NT2/D1 (cell line): ENCODE results near the gene FCN1.

Source experiments
- DNase-seq: peaks from one replicate; pipeline ENCODE4 v3.0.0-alpha.2; 2011; ENCODE audit warnings: low read depth, low spot score
- H3K27me3 ChIP-seq: 2 replicates; pipeline ENCODE4 v1.6.0; 2011; ENCODE audit warnings: mild to moderate bottlenecking; ENCODE audit not compliant: insufficient read length, insufficient read depth
- H3K36me3 ChIP-seq: 2 replicates; pipeline ENCODE4 v1.6.1; 2011; ENCODE audit warnings: mild to moderate bottlenecking, low read length, mixed read lengths; ENCODE audit not compliant: insufficient read depth, insufficient read length
- H3K4me1 ChIP-seq: 2 replicates; pipeline ENCODE4 v1.5.1; 2011; ENCODE audit not compliant: insufficient read depth, insufficient read length
- H3K4me3 ChIP-seq: 2 replicates; pipeline ENCODE4 v1.5.1; 2011; ENCODE audit warnings: low read depth; ENCODE audit not compliant: insufficient read length
- H3K9ac ChIP-seq: 2 replicates; pipeline ENCODE4 v1.6.0; 2011; ENCODE audit warnings: low read depth; ENCODE audit not compliant: insufficient read length
- H3K9me3 ChIP-seq: 2 replicates; pipeline ENCODE4 v1.5.1; 2011; ENCODE audit warnings: mild to moderate bottlenecking, low read length; ENCODE audit not compliant: insufficient read depth
- SUZ12 ChIP-seq: IDR thresholded peaks from 2 replicates; pipeline ENCODE4 v1.6.1; 2011; ENCODE audit not compliant: insufficient read length, insufficient read depth; ENCODE audit errors: extremely low read depth
- YY1 ChIP-seq: IDR thresholded peaks from 2 replicates; pipeline ENCODE4 v1.6.1; 2011; ENCODE audit not compliant: insufficient read length, insufficient read depth
- ZNF274 ChIP-seq: IDR thresholded peaks from 2 replicates; pipeline ENCODE4 v1.6.1; 2011; ENCODE audit warnings: mild to moderate bottlenecking, low read depth, low read length

Gene FCN1

GRCh38 chr9:134951461-134951860 lies 33.7 kb upstream of the FCN1 start:
- TF ChIP-seq SUZ12 (no peak), ZNF274 (no peak)
- no peak for DNase-seq
- H3K4me1 ChIP-seq: no peaks in the 10 kb centered on the region
- H3K27me3 ChIP-seq: no peaks in the 10 kb centered on the region
- H3K9me3 ChIP-seq: no peaks in the 10 kb centered on the region
- no peaks in the 10 kb centered on the region for H3K36me3 ChIP-seq
- no peak overlapping the region for H3K4me3 ChIP-seq
- H3K9ac ChIP-seq: no peak overlapping the region

DNA sequence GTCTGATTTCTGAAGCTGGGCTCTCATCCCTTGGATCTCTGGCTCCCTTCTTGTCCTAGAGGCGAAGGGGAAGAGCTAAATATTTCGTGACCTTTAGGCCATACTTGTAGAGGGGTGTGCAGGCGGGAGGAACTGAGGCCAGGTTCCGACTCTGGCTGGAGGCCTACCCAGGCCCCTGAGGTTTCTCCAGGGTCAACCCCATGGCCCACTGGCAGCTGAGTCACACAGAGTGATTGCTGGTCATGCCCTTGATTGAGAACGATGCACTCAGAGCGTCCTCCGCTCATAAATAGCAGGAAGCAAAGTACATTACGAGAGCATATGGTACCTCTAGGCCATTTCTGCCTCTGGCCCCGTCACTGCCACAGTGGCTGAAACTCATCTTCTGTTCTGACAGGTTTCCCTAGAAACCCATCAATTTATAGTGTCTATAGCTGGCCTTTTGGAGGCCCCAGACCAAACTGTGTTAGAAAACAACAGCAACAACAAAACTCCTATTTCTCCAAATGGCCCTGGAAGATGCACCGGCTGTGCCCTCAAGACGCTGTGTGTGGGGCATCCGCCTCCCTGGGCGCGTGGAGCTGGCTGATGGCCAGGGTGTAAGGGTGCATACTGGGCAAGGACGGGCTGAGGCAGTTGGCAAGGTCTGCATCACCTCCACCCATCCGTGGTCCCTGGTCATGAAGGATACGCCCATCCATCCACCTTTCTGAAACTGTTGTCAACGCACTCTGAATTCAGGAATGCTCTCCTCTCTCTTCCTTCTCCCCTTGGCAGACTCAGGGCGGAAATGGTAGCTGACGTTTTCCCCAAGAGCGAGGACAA lies 32.9 kb upstream of the FCN1 start:
- TF ChIP-seq YY1 (no peak), SUZ12 (no peak), ZNF274 (no peak)
- H3K36me3 ChIP-seq: no peaks in the 10 kb centered on the region
- no peaks in the 10 kb centered on the region for H3K27me3 ChIP-seq
- no peak overlapping the region for H3K9ac ChIP-seq
- H3K9me3 ChIP-seq: no peaks in the 10 kb centered on the region
- no peaks in the 10 kb centered on the region for H3K4me1 ChIP-seq
- H3K4me3 ChIP-seq: no peak overlapping the region
- no peak for DNase-seq

DNA sequence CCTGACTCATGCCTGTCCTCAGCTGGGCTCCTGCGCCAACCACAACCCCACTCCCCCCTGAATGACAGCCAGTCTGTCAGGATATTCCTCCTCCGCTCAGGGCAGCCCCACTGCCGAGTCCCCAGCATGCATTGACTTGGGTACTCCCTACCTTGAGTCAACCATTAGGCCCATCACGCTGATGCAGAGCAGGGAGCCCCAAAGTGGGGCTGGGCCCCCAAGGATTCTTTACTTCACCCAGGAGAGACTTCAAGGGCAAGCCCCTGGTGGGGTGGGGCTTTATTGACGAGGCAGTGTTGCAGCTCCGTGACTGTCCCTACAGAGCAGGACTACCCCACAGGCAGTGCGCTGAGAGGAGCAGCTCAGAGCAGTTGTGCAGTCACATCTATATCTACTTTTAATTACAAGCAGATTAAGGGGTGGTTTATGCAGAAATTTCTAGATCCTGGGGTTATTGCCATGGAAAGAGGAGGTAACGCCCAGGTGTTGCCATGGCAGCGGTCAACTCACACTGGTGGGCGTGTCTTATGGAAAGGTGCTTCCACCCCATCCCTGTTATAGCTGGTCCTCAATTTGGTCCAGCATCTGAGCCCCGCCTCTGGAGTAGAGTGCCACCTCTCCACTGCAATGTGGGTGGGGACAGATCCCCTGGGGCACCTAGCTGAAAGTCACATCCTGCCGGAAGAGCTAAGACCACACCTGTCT lies 32.1 kb upstream of the FCN1 start:
- Histone ChIP-seq H3K9ac (no peak overlapping the region), H3K4me1 (peaks cover 3% of the 10 kb centered on the region), H3K4me3 (no peak overlapping the region), H3K36me3 (no peaks in the 10 kb centered on the region), H3K9me3 (no peaks in the 10 kb centered on the region), H3K27me3 (no peaks in the 10 kb centered on the region)
- TF ChIP-seq ZNF274 (no peak), SUZ12 (no peak), YY1 (no peak)
- DNase-seq: no peak

GRCh38 chr9:134948149-134948548 lies 30.4 kb upstream of the FCN1 start:
- DNase-seq: no peak
- Histone ChIP-seq H3K9ac (no peak overlapping the region), H3K27me3 (peaks cover 11% of the 10 kb centered on the region), H3K36me3 (no peaks in the 10 kb centered on the region), H3K4me1 (peaks cover 9% of the 10 kb centered on the region), H3K9me3 (no peaks in the 10 kb centered on the region), H3K4me3 (no peak overlapping the region)
- TF ChIP-seq ZNF274: no peak
- TF ChIP-seq YY1: no peak
- no peak for TF ChIP-seq SUZ12

DNA sequence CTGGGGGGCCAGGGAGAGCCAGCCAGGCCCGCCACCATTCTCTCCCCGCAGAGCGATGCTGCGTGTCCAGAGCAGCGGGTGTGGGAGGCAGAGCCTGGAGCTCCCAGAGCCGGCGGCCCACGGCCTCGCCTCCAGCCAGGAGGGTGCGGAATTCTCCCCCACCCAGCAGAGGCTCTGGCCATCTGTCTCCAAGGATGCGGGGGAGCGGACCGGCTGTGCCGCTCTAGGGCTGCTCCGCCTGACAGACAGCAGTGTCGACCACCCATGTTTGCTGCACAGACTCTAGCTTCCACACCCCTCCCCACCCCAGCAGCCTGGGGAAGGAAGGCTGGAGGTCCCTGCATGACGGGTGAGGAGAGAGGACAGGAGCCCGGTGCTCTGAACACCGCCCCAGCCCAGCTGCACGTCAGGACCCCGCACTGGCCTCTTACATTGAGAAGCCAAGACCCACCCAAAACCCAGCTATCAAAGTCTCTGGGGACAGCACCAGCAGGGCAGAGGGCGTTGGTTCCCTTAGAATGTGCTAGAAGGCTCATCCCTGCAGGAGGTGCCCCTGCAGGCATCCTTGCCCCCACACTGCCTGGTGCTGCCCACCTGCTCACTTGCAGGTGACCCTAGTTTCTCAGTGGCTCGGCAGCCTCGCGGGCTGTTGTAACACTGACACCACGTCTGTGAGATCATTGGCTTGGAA lies 29.7 kb upstream of the FCN1 start:
- Histone ChIP-seq H3K4me3 (no peak overlapping the region), H3K27me3 (peaks cover 11% of the 10 kb centered on the region), H3K4me1 (peaks cover 9% of the 10 kb centered on the region), H3K9ac (no peak overlapping the region), H3K9me3 (no peaks in the 10 kb centered on the region), H3K36me3 (no peaks in the 10 kb centered on the region)
- DNase-seq: no peak
- TF ChIP-seq ZNF274 (no peak), SUZ12 (no peak), YY1 (no peak)

DNA sequence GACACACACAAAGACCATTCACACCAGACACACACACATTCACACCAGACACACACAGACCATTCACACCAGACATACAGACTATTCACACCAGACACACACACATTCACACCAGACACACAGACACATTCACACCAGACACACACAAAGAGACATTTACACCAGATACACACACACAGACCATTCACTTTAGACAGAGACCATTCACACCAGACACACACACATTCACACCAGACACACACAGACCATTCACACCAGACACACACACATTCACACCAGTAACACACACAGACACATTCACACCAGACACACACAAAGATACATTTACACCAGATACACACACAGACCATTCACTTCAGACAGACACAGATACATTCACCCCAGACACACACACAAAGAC lies 29.0 kb upstream of the FCN1 start:
- Histone ChIP-seq H3K9ac (no peak overlapping the region), H3K36me3 (no peaks in the 10 kb centered on the region), H3K27me3 (peaks cover 11% of the 10 kb centered on the region), H3K9me3 (no peaks in the 10 kb centered on the region), H3K4me1 (peaks cover 9% of the 10 kb centered on the region), H3K4me3 (no peak overlapping the region)
- TF ChIP-seq SUZ12: no peak
- no peak for TF ChIP-seq YY1
- TF ChIP-seq ZNF274: no peak
- DNase-seq: no peak

DNA sequence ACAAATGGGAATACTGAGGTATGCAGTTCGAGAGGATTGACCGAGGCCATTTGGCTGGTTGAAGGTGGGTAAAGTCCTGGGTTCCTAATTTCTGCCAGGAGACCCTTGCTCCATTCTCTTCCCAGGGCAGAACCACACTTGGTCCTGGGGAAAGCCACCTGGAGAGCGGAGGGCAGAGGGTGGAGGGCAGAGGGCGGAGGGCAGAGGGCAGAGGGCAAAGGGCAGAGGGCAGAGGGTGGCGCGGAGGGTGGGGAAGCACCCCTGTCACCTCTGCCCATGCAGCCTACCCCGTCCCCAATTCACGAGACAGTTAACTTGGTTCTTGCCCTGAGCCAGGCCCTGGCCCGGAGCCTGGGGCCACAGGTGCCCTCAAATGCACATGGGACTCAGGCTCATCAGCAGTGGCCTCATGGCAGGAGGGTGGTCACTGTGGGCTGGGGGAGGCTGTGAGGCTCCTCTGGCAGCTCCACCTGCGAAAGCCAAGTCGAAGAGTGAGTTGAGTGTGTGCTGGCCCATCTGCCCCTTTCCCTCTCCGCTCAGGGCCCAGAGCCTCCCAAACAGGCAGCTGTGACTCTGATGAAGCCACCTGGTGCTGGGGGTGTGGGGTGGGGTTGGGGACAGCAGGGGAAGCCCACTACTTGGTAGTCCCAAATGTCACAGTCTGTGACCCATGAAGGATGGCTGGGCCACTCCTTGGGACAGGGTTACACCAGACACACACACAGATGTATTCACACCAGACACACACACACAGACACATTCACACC lies 28.0 kb upstream of the FCN1 start:
- Histone ChIP-seq H3K27me3 (peaks cover 11% of the 10 kb centered on the region), H3K9me3 (no peaks in the 10 kb centered on the region), H3K9ac (no peak overlapping the region), H3K4me1 (peaks cover 11% of the 10 kb centered on the region), H3K4me3 (no peak overlapping the region), H3K36me3 (no peaks in the 10 kb centered on the region)
- DNase-seq: no peak
- TF ChIP-seq YY1 (no peak), ZNF274 (no peak), SUZ12 (no peak)
